ENCODE measurements around the gene DISC1.

Gene DISC1

DNA sequence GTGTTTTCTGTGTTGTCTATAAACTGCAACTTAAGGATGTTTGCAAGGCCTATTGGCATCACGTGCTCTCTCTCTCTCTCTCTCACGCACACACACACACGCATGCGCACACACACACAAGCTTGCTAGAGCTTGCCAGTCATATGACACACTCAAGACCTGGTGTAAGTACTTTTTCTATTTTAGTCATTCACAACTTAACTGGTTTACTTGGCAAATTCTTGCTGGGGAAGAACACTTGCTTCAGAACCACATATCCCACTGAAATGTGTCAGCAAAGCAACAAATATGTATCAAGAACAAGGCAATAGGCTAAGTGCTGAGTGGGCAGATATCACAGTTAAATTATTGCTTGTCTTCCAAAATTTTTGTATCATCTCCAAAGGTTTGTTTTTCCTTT, 107.8 kb downstream of the DISC1 start:
- peak in 1 of 2 donors; percentile 32 for DNase-seq (ENCODE audit: low read depth in 2 of 2)
- H3K4me3 ChIP-seq (replicated peaks in 1 of 2; ENCODE audit: low read depth in 2 of 2, low read length in 2 of 2) = no peak overlapping the region

DNA sequence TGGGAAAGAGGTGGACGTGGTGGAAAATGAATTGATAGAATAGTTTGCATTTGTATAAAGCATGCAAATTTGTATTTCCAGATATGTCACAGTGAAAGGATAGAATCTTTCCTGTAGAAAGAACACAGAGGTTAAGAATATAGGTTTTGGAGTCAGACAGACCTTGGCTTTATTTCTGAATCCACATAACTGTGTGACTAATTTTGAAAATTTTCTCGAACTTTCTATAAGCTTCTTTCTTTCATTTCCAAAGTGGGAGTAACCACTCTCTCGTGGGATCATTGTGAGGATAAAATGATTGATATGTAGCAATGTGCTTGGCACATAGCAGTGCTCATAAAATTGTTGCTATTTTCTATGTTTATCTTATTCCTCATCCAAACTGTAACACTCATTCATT, 108.8 kb downstream of the DISC1 start:
- H3K4me3 ChIP-seq (replicated peaks in 1 of 2; ENCODE audit: low read depth in 2 of 2, low read length in 2 of 2) = no peak overlapping the region

More for the DNA sequence above, 107.8 kb downstream of the DISC1 start:
- TF ChIP-seq, protein P1, sequence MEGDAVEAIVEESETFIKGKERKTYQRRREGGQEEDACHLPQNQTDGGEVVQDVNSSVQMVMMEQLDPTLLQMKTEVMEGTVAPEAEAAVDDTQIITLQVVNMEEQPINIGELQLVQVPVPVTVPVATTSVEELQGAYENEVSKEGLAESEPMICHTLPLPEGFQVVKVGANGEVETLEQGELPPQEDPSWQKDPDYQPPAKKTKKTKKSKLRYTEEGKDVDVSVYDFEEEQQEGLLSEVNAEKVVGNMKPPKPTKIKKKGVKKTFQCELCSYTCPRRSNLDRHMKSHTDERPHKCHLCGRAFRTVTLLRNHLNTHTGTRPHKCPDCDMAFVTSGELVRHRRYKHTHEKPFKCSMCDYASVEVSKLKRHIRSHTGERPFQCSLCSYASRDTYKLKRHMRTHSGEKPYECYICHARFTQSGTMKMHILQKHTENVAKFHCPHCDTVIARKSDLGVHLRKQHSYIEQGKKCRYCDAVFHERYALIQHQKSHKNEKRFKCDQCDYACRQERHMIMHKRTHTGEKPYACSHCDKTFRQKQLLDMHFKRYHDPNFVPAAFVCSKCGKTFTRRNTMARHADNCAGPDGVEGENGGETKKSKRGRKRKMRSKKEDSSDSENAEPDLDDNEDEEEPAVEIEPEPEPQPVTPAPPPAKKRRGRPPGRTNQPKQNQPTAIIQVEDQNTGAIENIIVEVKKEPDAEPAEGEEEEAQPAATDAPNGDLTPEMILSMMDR (IDR thresholded peaks at IDR 0.05; ENCODE audit: low read depth, low read length) = no peak

DNA sequence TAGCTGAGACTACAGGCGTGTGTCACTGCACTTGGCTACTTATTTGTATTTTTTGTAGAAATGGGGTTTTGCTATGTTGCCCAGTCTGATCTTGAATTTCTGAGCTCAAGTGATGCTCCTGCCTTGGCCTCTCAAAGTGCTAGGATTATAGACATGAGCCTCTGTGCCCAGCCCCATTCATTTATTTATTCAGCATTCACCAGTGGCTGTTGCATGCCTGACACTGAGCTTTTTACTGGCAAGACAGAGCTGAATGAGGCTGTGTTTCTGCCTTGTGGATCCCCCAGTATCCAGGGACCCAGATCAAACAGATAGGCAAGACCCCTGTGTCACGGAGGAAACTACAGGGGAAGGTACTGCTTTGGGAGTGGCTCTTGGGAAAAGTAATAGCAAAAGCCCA, 109.4 kb downstream of the DISC1 start:
- TF ChIP-seq, protein P1 (IDR thresholded peaks at IDR 0.05; ENCODE audit: low read depth, low read length) = no peak
- no peak overlapping the region for H3K4me3 ChIP-seq (replicated peaks in 1 of 2; ENCODE audit: low read depth in 2 of 2, low read length in 2 of 2)
- DNase-seq (ENCODE audit: low read depth in 2 of 2) = no peak

More for the DNA sequence above, 108.8 kb downstream of the DISC1 start:
- TF ChIP-seq, protein P1 (IDR thresholded peaks at IDR 0.05; ENCODE audit: low read depth, low read length) = no peak
- DNase-seq (ENCODE audit: low read depth in 2 of 2) = no peak

DNA sequence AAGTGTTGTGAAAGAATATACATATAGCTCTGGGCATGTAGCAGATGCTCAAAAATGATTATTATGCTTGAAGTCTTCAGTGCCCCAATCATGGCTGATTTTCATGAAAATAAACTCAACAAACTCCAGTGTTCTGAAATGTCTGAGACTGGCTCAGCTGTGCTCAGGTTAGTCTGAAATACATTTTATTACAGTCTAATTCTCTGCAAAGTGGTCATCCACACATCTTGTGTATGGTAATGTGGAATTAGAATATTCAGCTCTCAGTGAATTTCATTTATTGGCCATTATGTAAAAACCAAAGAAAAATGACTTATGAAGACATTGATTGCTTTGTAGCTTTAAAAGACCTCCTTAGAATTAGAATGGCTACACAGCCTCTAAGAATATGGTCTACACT, 109.9 kb downstream of the DISC1 start:
- TF ChIP-seq, protein P1 (IDR thresholded peaks at IDR 0.05; ENCODE audit: low read depth, low read length) = no peak
- H3K4me3 ChIP-seq (replicated peaks in 1 of 2; ENCODE audit: low read depth in 2 of 2, low read length in 2 of 2) = no peak overlapping the region
- DNase-seq (ENCODE audit: low read depth in 2 of 2) = no peak

DNA sequence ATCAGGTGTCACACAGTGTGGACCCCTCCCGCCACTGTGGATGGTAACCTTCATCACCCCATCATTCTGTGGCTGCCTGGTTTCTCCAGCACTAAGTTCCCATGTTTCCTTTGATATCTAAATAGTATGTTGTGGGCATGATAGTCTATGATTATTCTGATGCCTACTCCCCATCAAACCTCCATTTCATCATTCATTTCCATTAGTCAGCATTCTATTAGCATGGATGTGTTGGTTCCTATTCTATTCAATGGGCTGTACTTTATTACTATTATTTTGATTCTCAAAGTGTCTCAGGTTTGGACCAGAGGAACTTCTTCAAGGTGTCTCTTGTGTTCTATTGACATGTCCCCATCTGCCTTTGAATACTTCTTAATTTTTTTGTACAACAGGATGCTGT, 112.0 kb downstream of the DISC1 start:
- TF ChIP-seq, protein P1 (IDR thresholded peaks at IDR 0.05; ENCODE audit: low read depth, low read length) = no peak
- DNase-seq (ENCODE audit: low read depth in 2 of 2) = no peak

DNA sequence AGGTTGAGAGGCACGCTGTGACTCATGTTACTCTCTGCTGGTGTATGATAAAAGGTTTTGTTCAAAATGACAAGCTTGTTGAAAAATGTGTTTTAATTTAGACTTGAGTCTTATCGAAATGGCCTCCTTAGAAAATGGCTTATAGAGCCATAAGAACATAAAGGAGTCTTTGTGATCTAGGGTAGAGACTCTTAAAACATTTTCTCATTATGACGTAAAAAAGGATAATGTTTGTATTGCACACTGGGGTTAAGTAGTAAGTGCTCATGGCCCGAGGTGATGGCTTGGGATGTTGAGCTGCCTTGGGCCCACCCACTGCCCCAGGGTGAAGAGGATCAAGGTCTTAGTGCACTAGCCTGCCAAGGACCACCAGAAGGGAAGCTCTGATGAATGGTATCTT, 117.4 kb downstream of the DISC1 start:
- DNase-seq (ENCODE audit: low read depth in 2 of 2) = no peak
- H3K4me3 ChIP-seq (replicated peaks in 1 of 2; ENCODE audit: low read depth in 2 of 2, low read length in 2 of 2) = no peak overlapping the region
- TF ChIP-seq, protein P1 (IDR thresholded peaks at IDR 0.05; ENCODE audit: low read depth, low read length) = no peak

More for the DNA sequence above, 112.0 kb downstream of the DISC1 start:
- no peak overlapping the region for H3K4me3 ChIP-seq (replicated peaks in 1 of 2; ENCODE audit: low read depth in 2 of 2, low read length in 2 of 2)

DNA sequence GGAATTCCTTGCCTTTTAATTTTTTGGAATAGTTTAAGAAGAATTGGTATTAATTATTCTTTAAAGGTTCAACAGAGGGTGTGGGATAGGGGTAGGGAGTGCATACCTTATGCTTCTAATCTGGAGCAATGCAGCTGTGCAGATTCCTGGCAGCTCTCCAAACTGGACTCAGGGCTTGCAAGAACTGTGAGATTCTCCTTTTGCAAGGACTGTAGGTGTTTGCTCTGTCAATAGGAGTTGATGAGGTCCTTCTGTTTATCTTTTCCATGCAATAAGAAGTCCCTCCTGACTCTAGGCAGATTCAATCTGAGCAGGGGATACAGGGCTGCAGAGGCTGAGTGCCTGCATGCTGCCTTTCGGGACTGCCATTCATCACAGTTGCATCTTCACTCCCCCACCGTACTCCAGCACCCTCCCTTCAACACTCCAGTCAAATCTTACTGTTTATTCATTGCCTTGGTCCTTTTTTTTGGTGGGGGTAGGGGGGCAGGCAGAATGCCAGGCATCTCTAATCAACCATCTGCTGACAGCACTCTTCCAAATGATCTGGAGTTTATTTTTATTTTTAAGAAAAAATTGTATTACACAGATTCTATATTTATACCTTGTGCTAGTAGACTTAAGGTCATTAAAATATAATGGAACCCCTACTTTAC, 122.3 kb downstream of the DISC1 start:
- H3K4me3 ChIP-seq (replicated peaks in 1 of 2; ENCODE audit: low read depth in 2 of 2, low read length in 2 of 2) = no peak overlapping the region
- peak; percentile 12 to 42 for DNase-seq (ENCODE audit: low read depth in 2 of 2)
- TF ChIP-seq, protein P1 (IDR thresholded peaks at IDR 0.05; ENCODE audit: low read depth, low read length) = no peak

All from cardiac fibroblast (primary cell).